Fibroblast of upper back skin (primary cell): ENCODE measurements around the gene PITPNC1.
"Not testable (repeated sequence)": the region's sequence is repeated elsewhere in the genome, so short reads cannot be mapped to it uniquely, and the experiment has no call there.

Experiments used
- DNase-seq: peaks from one replicate; pipeline ENCODE4 v3.0.0-alpha.2; 2013

Gene PITPNC1

DNA sequence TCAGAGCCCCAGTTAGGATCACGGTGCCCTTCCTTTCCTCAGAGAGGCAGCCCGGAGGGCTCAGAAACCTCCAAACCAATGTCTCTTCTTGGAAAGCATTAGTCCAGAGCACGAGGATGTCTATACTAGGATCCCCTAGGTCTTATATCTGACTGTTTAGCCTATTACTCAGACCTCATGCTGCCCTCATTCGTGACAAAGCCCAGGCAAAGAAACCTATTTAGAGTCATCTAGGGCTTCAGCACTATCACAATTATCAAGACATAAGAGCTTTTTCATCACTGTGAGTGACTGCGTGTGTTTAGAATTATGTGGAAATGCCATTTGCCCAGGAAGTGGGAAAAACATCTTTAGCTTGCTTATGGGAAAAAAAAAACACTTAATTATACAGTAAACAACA, 180.8 kb downstream of the PITPNC1 start:
- peak; percentile 47 for DNase-seq

GRCh38 chr17:67558740-67559380, 181.8 kb downstream of the PITPNC1 start:
- DNase-seq = peak; percentile 32

- DNase-seq = no peak
Measured at GRCh38 chr17:67559381-67559966, 182.4 kb downstream of the PITPNC1 start.

DNA sequence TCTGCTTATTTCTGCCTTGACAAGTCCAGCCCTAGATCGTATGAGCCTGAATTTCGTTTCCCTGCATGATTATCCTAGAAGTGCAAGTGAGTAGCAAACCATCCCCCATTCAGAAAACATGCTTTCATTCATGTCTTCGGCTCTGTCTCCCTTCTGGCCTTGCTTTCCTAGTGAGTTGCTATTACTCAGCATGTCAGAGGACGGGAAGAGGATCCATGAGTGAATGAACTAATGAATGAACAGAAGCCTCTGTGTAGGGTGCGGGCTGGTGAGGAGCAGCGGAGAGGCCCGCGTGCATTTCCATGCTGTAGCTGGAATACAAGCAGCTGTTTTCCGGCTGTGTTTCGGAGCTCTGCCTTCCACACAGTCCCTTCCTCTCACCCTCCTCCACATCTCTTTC, 184.9 kb downstream of the PITPNC1 start:
- DNase-seq = no peak

GRCh38 chr17:67563692-67564228, 186.7 kb downstream of the PITPNC1 start:
- DNase-seq = no peak

GRCh38 chr17:67565068-67565467, 188.0 kb downstream of the PITPNC1 start:
- no peak for DNase-seq

DNA sequence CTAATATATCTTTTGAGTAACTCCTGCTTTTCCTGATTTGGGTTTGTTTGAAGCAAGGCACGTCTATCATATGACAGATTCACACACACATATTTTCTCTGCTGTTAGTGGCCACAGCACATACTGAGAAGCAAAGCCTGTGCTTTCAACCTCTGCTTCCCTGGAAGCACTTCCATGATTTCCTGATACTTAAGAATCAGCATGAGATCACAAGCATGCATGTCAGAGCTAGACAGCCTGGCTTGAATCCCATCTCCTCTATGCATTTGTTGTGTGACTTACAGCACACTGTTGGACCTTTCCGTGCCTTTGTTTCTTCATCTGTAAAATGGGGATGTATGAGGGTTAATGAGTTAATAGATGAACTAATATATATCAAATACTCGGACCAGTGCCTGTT, 189.6 kb downstream of the PITPNC1 start:
- no peak for DNase-seq

GRCh38 chr17:67569015-67569451, 192.0 kb downstream of the PITPNC1 start:
- no peak for DNase-seq

GRCh38 chr17:67569873-67570272, 192.8 kb downstream of the PITPNC1 start:
- DNase-seq = no peak

DNA sequence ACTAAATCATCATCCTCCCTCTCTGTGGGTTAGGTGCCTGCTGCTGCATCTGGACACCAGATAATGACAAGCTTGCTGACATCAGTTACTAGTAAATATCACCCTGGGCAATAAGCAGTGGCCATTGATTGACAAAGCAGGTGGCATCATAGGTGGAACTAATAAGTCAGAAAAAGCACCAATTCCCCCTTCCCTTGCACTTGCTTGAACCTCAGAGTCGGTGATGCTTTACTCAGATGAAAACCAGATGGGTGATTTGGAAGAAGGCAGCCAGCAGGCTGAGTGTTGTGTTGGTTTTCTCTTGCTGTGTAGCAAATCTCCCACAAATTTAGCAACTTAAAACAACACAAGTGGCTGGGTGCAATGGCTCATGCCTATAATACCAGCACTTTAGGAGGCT, 193.7 kb downstream of the PITPNC1 start:
- DNase-seq = no peak

- DNase-seq = no peak
Measured at GRCh38 chr17:67571478-67571877, 194.4 kb downstream of the PITPNC1 start.

DNA sequence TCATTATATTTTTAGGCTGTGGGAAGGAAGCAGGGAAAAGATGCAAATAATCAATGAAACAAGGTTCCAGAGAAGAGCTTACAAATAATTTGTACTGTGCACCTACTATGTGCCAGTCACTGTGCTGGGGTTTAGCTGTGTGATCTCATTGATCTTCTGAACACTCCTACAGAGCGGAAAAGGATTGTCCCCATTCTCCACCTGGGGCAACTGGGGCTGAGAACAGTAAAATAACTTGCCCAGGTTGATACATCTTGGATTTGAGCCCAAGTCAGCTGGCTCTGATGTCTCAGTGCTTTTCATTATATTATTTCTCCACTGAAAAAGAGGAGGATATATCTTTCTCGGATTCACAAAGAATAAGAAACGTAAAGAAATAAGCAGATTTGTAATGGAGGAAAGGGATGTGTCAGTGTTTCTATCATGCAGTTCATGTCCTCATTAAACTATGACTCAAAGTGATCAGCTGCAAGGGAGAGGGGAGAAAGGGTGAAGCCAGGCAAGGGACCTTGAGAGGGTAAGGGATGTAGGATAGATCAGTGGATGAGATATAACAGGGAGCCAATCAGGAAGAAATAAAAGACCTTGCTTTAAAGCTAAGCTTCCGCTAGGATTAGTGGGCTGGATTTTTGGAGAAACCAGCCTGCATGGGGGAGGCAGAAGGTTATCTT, 197.0 kb downstream of the PITPNC1 start:
- DNase-seq = no peak

GRCh38 chr17:67574658-67575293, 197.7 kb downstream of the PITPNC1 start:
- DNase-seq = no peak

DNA sequence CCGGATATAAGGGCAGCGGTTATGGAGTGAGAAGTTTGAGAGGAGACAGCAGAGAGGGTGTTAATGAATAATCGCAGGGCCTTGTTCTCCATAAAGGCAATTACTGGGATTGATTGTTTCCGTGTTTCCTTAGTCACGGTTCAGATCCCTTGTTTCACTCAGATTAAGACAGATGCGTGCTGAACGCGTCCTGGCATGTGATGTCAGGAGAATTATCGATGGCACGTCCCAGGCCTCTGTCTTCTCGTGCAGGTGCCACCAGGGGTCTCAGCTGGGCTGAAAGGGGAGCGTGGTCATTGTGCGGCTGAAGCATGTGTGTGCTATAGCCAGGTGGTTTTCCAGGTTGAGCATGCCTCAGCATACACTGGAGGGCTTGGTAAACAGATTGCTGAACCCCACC, 198.2 kb downstream of the PITPNC1 start:
- no peak for DNase-seq

GRCh38 chr17:67576471-67577115, 199.5 kb downstream of the PITPNC1 start:
- no peak for DNase-seq

- DNase-seq = no peak
Measured at GRCh38 chr17:67577429-67578141, 200.5 kb downstream of the PITPNC1 start.

GRCh38 chr17:67578142-67578457, 201.0 kb downstream of the PITPNC1 start:
- DNase-seq = no peak

DNA sequence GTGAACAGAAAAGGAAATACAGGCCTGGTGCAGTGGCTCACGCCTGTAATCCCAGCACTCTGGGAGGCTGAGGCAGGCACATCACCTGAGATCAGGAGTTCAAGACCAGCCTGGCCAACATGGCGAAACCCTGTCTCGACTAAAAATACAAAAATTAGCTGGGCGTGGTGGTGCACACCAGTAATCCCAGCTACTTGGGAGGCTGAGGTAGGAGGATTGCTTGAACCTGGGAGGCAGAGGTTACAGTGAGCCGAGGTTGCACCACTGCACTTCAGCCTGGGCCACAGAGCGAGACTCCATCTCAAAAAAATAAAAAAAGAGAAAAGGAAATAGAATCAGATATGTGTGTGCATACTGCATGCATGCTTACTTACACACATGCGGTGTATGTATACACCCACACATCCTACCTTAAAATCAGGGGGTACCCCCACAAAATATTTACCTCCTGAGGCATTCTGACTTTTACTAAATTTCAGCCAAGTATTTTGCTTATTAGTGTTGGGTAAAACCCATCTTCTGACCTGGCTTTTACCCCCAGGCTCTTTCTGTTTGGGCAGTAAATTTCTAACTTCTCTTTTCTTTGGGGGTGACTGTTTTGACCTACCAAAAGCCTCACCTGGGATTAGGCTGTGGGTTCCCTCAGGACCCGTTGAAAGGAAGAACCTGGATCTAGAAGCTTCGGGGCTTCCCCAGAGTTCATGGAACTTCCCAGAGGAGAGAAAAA, 201.8 kb downstream of the PITPNC1 start:
- DNase-seq = not testable (repeated sequence)

GRCh38 chr17:67582673-67583081, 205.6 kb downstream of the PITPNC1 start:
- DNase-seq = no peak

DNA sequence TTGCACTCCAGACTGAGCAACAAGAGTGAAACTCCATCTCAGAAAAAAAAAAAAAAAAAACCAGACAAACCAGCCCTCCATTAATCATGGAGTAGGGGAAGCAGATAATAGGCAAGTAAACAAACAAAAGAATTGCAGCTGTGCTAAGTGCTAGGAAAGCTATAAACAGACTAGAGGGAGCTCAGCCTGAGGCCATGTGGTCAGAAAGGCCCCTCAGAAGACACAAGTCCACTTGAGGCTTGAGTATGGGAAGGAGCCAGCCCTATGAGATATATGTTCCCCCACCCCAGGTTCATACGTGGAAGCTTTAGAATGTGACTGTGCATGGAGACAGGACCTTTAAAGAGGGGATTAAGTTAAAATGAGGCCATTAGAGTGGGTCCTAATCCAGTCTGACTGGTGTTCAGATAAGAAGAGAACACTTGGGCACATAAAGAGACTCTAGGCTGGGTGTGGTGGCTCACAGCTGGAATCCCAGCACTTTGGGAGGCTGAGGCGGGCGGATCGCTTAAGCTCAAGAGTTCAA, 208.1 kb downstream of the PITPNC1 start:
- DNase-seq = no peak

DNA sequence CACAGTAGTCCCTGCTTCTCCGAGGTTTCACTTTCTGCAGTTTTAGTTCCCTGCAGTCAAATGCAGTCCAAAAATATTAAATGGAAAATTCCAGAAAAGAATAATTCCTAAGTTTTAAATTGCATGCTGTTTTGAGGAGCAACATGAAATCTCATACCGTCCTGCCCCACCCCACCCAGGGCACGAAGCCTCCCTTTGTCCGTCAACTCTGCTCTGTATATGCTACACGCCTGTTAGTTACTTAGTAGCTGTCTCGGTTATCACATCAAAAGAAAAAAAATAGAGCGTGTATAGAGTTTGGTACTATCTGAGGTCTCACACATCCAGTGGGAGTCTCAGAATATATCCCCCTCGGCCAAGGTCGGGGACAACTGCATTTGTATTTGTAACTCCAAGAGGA, 211.2 kb downstream of the PITPNC1 start:
- no peak for DNase-seq
